Mucosa of stomach (tissue), 1 donor: ENCODE measurements around the gene LCE2A.

Source experiments
- H3K27me3 ChIP-seq: one replicate; pipeline ENCODE4 v1.7.0; 2013; ENCODE audit warnings: mild to moderate bottlenecking, low read length; ENCODE audit not compliant: control insufficient read depth, insufficient read depth
- H3K36me3 ChIP-seq: one replicate; pipeline ENCODE4 v1.7.0; 2013; ENCODE audit warnings: low read length; ENCODE audit not compliant: control insufficient read depth, insufficient read depth
- H3K4me1 ChIP-seq: one replicate; pipeline ENCODE4 v1.7.0; 2013; ENCODE audit warnings: mild to moderate bottlenecking, low read length; ENCODE audit not compliant: control insufficient read depth, insufficient read depth
- H3K4me3 ChIP-seq: one replicate; pipeline ENCODE4 v1.7.0; 2013; ENCODE audit warnings: low read length
- H3K9ac ChIP-seq: one replicate; pipeline ENCODE4 v1.7.0; 2013; ENCODE audit warnings: mild to moderate bottlenecking, low read length, moderate library complexity
- H3K9me3 ChIP-seq: one replicate; pipeline ENCODE4 v1.7.0; 2013; ENCODE audit warnings: mild to moderate bottlenecking, low read length, moderate library complexity; ENCODE audit not compliant: control insufficient read depth
- donor health status: Pancreatic carcinoma.

LCE2A gene

DNA sequence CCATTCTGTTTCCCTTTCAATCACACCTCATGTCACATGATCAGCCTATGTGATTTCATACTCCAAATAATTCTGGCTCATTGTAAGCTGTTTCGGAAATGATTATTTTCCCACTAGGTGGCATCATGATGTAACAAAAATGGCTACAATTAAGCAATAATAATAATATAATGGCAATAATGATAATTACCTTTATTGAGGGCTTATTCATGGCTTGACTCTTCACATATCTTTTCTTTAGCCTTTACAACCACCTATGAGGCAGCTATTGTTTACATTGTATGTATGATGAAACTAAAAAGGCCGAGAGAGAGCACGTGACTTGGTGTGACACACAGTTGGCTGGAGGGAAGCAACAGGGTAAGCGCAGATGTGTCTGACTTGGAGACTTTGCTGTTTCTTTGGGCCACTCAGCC is 47.2 kb downstream of the LCE2A start:
- H3K36me3 ChIP-seq = no peaks in the 10 kb centered on the region
- H3K4me3 ChIP-seq = no peak overlapping the region
- H3K4me1 ChIP-seq = no peaks in the 10 kb centered on the region
- H3K27me3 ChIP-seq = no peaks in the 10 kb centered on the region
- no peak overlapping the region for H3K9ac ChIP-seq
- H3K9me3 ChIP-seq = no peaks in the 10 kb centered on the region

DNA sequence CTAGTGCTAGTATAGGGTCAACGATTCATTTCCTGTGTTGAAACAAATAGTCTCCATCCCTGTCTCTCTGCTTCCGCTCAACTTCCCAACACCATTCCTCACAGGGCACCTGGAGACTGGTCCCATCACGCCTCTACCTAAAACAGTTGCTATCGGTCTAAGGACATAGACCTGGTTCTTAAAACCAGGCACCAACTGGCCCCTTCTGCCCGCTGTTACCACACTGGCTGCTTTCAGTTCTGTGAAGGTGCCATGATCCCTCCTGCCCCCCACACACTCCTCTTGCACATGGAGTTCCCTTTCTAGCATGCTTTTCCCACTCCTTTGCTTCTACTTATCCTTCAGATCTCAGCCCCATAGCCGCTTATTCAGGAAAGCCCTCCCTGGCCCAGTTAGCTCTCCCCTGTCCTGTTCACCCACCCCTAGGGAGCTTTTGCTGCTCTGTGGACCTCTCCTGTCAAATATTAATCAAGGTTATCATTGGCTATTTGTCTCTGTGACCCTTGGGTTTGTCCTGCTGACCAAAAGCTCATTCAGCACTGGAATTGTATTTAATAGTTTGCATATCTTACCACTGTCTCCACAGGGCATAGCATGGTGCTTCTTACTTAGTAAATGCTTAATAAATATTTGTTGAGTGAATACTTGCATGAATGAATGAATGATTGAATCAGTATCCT is 47.8 kb downstream of the LCE2A start:
- Histone ChIP-seq H3K9ac (no peak overlapping the region), H3K36me3 (no peaks in the 10 kb centered on the region), H3K9me3 (no peaks in the 10 kb centered on the region), H3K4me1 (no peaks in the 10 kb centered on the region), H3K4me3 (no peak overlapping the region), H3K27me3 (no peaks in the 10 kb centered on the region)

DNA sequence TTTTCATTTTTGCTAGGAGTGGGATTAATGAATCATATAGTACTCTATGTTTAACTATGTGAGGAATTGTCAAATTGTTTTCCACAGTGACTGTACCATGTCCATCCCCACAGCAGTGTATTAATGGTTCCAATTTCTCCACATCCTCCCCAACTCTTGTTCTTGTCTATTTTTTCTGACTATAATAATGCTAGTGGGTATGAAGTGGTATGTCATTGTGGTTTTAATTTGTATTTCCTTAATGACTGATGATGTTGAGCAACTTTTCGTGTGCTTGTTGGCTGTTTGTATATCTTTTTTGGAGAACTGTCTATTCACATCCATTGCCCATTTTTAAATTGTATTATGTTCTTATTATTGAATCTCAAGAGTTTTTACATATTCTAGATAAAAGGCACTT is 49.7 kb downstream of the LCE2A start:
- Histone ChIP-seq H3K9me3 (no peaks in the 10 kb centered on the region), H3K9ac (no peak overlapping the region), H3K27me3 (no peaks in the 10 kb centered on the region), H3K4me1 (no peaks in the 10 kb centered on the region), H3K4me3 (no peak overlapping the region), H3K36me3 (no peaks in the 10 kb centered on the region)
